Tibial nerve (tissue), 4 donors: ENCODE results near the gene MOGAT1. TPM values are rescaled to one million over a fixed set of nuclear protein-coding genes. Genes with fewer than 3 reads are reported as not detected.
"Not testable (repeated sequence)": the region's sequence is repeated elsewhere in the genome, so short reads cannot be mapped to it uniquely, and the experiment has no call there.

Experiments used
- DNase-seq, 2 donors: peaks; one replicate each; pipeline ENCODE4 v3.0.0-alpha.2; 2019; ENCODE audit warnings: low spot score in 2 of 2
- H3K27ac ChIP-seq, 4 donors: fragments of 200-600 bp; sonication (generic) in 3 of 4; one replicate each; pipeline ENCODE4 v1.5.1; 2017 to 2019; ENCODE audit warnings: mild to moderate bottlenecking in 1 of 4
- H3K27me3 ChIP-seq, 2 donors: fragments of 200-600 bp; sonication (generic) in 1 of 2; one replicate each; pipeline versions ENCODE4 v1.5.1 to v1.6.0; 2017 to 2019
- H3K36me3 ChIP-seq, 3 donors: fragments of 200-600 bp; sonication (generic); one replicate each; pipeline ENCODE4 v1.5.1; 2018 to 2019
- H3K4me1 ChIP-seq, 4 donors: fragments of 200-600 bp; sonication (generic) in 3 of 4; one replicate each; pipeline ENCODE4 v1.5.1; 2017 to 2019
- H3K4me3 ChIP-seq, 4 donors: fragments of 200-600 bp; sonication (generic) in 3 of 4; one replicate each; pipeline ENCODE4 v1.5.1; 2017 to 2019; ENCODE audit warnings: mild to moderate bottlenecking in 1 of 4, moderate library complexity in 1 of 4
- H3K9me3 ChIP-seq, 4 donors: fragments of 200-600 bp; sonication (generic) in 3 of 4; one replicate each; pipeline ENCODE4 v1.5.1; 2017 to 2019
- EP300 ChIP-seq, 2 donors: sonication (generic); formaldehyde crosslinking; IDR thresholded peaks; one replicate each; pipeline ENCODE4 v1.6.1; 2017; ENCODE audit warnings: antibody characterized with exemption in 2 of 2, mild to moderate bottlenecking in 1 of 2
- POLR2A ChIP-seq, 2 donors: fragments of 450-650 bp; IDR thresholded peaks; one replicate each; pipeline ENCODE4 v1.6.1; 2017; ENCODE audit warnings: antibody characterized with exemption in 2 of 2, mild to moderate bottlenecking in 2 of 2, moderate library complexity in 2 of 2
- WGBS, 2 donors: methylation state at CpG; one replicate each; pipeline ENCODE4 v1.1.5; 2018; 5-methylcytosine and 5-hydroxymethylcytosine counted together
- total RNA-seq, 4 donors: library from RNA; depleted of rRNA; stranded (reverse); fragments of >200 nt; gene quantifications; one replicate each; pipeline ENCODE4 v1.1.0, GENCODE V29; 2016
- TF ChIP-seq, protein P1 (sequence below), 5 experiments: fragments of 200-600 bp in 3 of 5; fragments of 450-650 bp in 2 of 5; sonication (generic) in 3 of 5; IDR thresholded peaks; one replicate each; pipeline ENCODE4 v1.5.1; 2016 to 2019; ENCODE audit warnings: antibody characterized with exemption in 5 of 5, mild to moderate bottlenecking in 3 of 5, moderate library complexity in 2 of 5

The MOGAT1 gene
- total RNA-seq, 4 donors from 2014 or later: not detected

DNA sequence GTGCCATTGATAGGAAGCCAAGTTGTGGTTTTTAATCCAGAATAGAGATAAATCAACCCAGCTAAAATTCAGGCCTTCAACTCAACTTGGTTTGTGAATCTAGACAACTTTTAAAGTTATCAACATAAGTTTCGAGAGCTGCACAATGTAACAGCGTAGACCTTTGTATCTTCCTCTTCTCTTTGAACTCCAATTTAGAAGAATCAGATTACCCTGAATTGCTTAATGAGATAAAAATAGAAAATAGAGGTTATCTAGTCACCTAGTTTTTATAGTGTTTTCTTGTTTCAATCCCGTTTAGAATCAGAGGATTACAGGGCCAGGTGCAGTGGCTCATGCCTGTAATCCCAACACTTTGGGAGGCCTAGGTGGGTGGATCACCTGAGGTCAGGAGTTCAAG is 12.3 kb downstream of the MOGAT1 start:
- Histone ChIP-seq H3K4me1 (no peaks in the 10 kb centered on the region), H3K4me3 (no peak overlapping the region), H3K27ac (no peak overlapping the region), H3K36me3 (no peaks in the 10 kb centered on the region), H3K27me3 (no peaks in the 10 kb centered on the region), H3K9me3 (no peaks in the 10 kb centered on the region)
- no peak for DNase-seq
- TF ChIP-seq EP300 (IDR thresholded peaks at IDR 0.05) (no peak), POLR2A (IDR thresholded peaks at IDR 0.05) (no peak)
- TF ChIP-seq, protein P1, sequence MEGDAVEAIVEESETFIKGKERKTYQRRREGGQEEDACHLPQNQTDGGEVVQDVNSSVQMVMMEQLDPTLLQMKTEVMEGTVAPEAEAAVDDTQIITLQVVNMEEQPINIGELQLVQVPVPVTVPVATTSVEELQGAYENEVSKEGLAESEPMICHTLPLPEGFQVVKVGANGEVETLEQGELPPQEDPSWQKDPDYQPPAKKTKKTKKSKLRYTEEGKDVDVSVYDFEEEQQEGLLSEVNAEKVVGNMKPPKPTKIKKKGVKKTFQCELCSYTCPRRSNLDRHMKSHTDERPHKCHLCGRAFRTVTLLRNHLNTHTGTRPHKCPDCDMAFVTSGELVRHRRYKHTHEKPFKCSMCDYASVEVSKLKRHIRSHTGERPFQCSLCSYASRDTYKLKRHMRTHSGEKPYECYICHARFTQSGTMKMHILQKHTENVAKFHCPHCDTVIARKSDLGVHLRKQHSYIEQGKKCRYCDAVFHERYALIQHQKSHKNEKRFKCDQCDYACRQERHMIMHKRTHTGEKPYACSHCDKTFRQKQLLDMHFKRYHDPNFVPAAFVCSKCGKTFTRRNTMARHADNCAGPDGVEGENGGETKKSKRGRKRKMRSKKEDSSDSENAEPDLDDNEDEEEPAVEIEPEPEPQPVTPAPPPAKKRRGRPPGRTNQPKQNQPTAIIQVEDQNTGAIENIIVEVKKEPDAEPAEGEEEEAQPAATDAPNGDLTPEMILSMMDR (IDR thresholded peaks at IDR 0.05): no peak
- 82 to 89% methylated on average over 3 of the region's 3 CpGs for WGBS, 2 donors

DNA sequence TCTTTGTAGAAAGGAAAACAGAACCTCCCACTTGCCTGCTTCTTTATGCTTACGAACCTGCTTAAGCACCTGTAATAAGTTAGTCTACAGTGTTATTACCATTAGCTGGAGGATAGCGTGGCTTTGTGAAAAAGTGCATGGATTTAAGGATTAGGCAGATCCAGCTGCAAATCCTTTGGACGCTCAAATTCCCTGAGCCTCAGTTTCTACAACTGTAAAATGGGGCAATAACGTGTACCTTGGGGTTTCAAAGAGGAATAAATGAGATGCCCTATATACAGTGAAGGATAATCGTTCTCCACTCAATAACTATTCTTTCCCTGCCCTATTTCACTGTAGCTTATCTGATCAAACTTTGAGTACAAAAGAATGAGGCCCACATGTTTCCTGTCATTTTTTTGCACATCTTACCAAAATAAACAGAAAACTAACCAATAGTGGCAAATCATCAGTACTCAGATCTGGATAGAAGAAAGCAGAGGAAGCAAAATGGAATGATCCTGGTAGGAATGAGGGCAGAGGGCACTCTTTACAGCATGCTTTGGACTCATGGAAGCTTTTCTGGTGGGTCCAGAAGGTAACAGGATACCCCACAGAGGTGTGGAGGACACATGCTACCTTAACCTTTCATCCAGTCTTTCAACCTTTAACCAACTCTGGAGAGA is 14.8 kb downstream of the MOGAT1 start:
- TF ChIP-seq POLR2A (IDR thresholded peaks at IDR 0.05) (no peak), EP300 (IDR thresholded peaks at IDR 0.05) (no peak)
- TF ChIP-seq, protein P1 (IDR thresholded peaks at IDR 0.05): no peak
- DNase-seq: no peak
- WGBS, 2 donors: 75 to 84% methylated on average over 5 of the region's 5 CpGs
- H3K27me3 ChIP-seq: no peaks in the 10 kb centered on the region
- peaks cover 0 to 3% (median 0%) of the 10 kb centered on the region in 4 donors for H3K4me1 ChIP-seq
- no peak overlapping the region for H3K4me3 ChIP-seq
- no peaks in the 10 kb centered on the region for H3K9me3 ChIP-seq
- H3K27ac ChIP-seq: no peak overlapping the region
- H3K36me3 ChIP-seq: no peaks in the 10 kb centered on the region

DNA sequence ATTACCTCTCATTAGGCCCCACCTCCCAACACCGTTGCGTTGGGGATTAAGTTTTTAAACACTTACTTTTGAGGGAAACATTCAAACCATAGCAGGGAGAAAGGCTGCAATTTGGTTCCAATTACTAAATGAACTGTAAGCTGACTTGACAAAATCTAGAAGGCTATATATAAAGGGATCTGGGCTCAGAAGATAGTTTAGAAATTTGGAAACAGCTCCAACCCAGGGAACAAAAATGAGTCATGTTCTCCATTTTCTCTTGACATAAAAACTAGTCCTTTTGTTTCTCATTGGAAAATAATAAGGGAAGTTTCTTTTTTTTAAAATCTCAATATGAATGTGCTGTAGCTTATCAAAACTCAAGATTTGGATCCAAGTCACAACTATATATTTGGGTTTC is 17.5 kb downstream of the MOGAT1 start:
- Histone ChIP-seq H3K27me3 (no peaks in the 10 kb centered on the region), H3K4me1 (peaks cover 0 to 3% (median 0%) of the 10 kb centered on the region in 4 donors), H3K9me3 (no peaks in the 10 kb centered on the region), H3K36me3 (no peaks in the 10 kb centered on the region), H3K27ac (no peak overlapping the region), H3K4me3 (no peak overlapping the region)
- WGBS, 2 donors: 48 to 60% methylated on average over 2 of the region's 2 CpGs
- DNase-seq: no peak
- TF ChIP-seq POLR2A (IDR thresholded peaks at IDR 0.05) (no peak), EP300 (IDR thresholded peaks at IDR 0.05) (no peak)
- TF ChIP-seq, protein P1 (IDR thresholded peaks at IDR 0.05): no peak

DNA sequence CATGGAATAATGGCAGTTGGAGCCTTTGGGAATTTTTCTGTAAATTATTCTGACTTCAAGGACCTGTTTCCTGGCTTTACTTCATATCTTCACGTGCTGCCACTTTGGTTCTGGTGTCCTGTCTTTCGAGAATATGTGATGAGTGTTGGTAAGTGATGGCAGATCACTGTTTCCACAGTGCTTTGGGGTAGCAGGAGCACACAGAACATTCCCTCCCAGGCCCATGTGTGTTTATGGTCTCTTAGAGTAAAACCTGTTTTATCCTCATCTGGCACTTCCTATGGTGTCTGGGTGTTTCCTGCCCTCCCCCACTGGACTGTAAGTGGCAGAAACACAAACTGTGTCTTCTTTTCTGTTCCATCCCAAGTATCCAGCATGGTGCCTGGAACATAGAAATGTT is 17.9 kb downstream of the MOGAT1 start:
- H3K27me3 ChIP-seq: no peaks in the 10 kb centered on the region
- H3K27ac ChIP-seq: no peak overlapping the region
- H3K4me3 ChIP-seq: no peak overlapping the region
- 63 to 67% methylated on average over 2 of the region's 2 CpGs for WGBS, 2 donors
- no peak for DNase-seq
- no peaks in the 10 kb centered on the region for H3K36me3 ChIP-seq
- H3K4me1 ChIP-seq: peaks cover 0 to 3% (median 0%) of the 10 kb centered on the region in 4 donors
- H3K9me3 ChIP-seq: no peaks in the 10 kb centered on the region
- no peak for TF ChIP-seq POLR2A (IDR thresholded peaks at IDR 0.05)
- TF ChIP-seq, protein P1 (IDR thresholded peaks at IDR 0.05): no peak
- TF ChIP-seq EP300 (IDR thresholded peaks at IDR 0.05): no peak

DNA sequence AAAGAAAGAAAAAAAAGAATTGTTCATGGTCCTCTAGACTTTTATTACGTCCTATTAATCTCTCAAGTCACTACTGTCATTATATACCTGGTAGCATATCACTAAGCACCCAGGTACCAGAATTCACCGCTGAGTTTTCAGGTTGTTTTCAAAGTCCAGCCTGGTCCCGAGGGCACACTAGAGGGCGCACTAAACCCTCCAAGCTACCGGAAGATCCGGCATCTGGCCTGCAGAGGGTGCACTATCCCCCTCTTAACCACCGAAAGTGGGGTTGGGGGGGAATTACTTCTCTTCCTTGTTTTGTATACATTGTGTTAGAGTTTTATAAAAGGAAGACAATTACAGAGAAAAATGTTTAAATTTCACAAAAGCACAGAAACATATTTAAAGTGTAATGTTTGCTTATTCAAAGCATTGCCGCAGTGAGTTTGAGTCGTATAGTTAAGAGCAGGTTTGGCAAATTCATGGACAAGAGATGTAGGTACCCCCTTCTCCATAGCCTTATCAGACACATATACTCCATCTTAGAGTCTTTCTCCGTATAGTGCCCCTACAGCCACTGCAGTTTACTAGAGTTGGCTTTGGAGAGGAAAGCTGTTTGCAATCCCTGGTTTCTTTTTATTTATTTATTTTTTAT is 19.2 kb downstream of the MOGAT1 start:
- 29 to 30% methylated on average over 10 of the region's 10 CpGs for WGBS, 2 donors
- peak; percentile 33 to 68 for DNase-seq
- no peaks in the 10 kb centered on the region for H3K9me3 ChIP-seq
- H3K4me1 ChIP-seq: peaks cover 0 to 3% (median 0%) of the 10 kb centered on the region in 4 donors
- no peaks in the 10 kb centered on the region for H3K36me3 ChIP-seq
- no peaks in the 10 kb centered on the region for H3K27me3 ChIP-seq
- H3K4me3 ChIP-seq: no peak overlapping the region
- peak in 1 of 2 donors; percentile 10 for TF ChIP-seq EP300 (IDR thresholded peaks at IDR 0.05)
- TF ChIP-seq POLR2A (IDR thresholded peaks at IDR 0.05): no peak
- TF ChIP-seq, protein P1 (IDR thresholded peaks at IDR 0.05): peak; percentile 79 to 98 (median 91)
- no peak overlapping the region for H3K27ac ChIP-seq

DNA sequence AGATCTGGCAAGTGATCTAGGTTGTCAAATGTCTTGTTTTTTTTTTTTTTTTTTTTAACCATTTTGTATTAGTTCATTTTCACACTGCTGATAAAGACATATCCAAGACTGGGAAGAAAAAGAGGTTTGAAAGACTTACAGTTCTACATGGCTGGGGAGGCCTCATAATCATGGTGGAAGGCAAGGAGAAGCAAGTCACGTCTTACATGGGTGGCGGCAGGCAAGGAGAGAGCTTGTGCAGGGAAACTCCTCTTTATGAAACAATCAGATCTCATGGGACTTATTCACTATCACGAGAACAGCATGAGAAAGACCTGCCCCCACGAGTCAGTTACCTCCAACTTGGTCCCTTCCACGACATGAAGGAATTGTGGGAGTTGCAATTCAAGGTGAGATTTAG is 22.0 kb downstream of the MOGAT1 start:
- not testable (repeated sequence) for H3K4me1 ChIP-seq, H3K27me3 ChIP-seq, DNase-seq, H3K4me3 ChIP-seq, H3K9me3 ChIP-seq, H3K36me3 ChIP-seq, H3K27ac ChIP-seq
- WGBS, 2 donors: 84 to 94% methylated on average over 5 of the region's 5 CpGs
